HepG2 (cell line): ENCODE data around the gene SDR39U1. TPM values are rescaled to one million over a fixed set of nuclear protein-coding genes. Genes with fewer than 3 reads are reported as not detected.

Experiments
- CEBPG ChIP-seq: IDR thresholded peaks from 2 replicates; pipeline ENCODE4 v1.6.1; 2016
- CEBPZ ChIP-seq: IDR thresholded peaks from 2 replicates; pipeline ENCODE4 v1.6.1; 2012; ENCODE audit warnings: low read length, improper control_type of control experiment
- NFATC3 ChIP-seq: sonication (generic); formaldehyde crosslinking; IDR thresholded peaks from 2 replicates; pipeline ENCODE4 v1.5.1; 2020; ENCODE audit warnings: mild to moderate bottlenecking, missing genetic modification reagents
- RBFOX2 ChIP-seq: fragments of 200-400 bp; formaldehyde crosslinking; IDR thresholded peaks from 2 replicates; pipeline ENCODE4 v1.6.1; 2017; ENCODE audit warnings: low read depth, mild to moderate bottlenecking, low read length
- RBM22 ChIP-seq: fragments of 200-400 bp; formaldehyde crosslinking; optimal IDR thresholded peaks from 2 replicates; pipeline ENCODE3; 2017; ENCODE audit warnings: mild to moderate bottlenecking, low read length, moderate library complexity
- RERE ChIP-seq: IDR thresholded peaks from 2 replicates; pipeline ENCODE4 v1.6.1; 2016; ENCODE audit warnings: low read depth, missing genetic modification reagents, missing compliant biosample characterization
- ZNF407 ChIP-seq: sonication (generic); formaldehyde crosslinking; IDR thresholded peaks from one replicate; pipeline ENCODE4 v1.5.1; 2020; ENCODE audit warnings: mild to moderate bottlenecking, missing genetic modification reagents; ENCODE audit errors: not compliant biosample characterization
- polyA plus RNA-seq, 8 experiments: library from polyadenylated mRNA; depleted of rRNA in 3 of 8; stranded (reverse) in 7 of 8; unstranded in 1 of 8; fragments of >200 nt; fragmentation: Illumina TruSeq in 4 of 8; extraction: Trizol in 4 of 8; gene quantifications; 2 replicates each; pipeline versions ENCODE4 v1.2.1 to v1.2.3, GENCODE V29; 2011 to 2016; ENCODE audit warnings: low read depth in 4 of 8, missing spikeins in 1 of 8, mixed read lengths in 1 of 8; ENCODE audit not compliant: insufficient read depth in 1 of 8
- total RNA-seq, 5 experiments: library from RNA; depleted of rRNA; stranded (reverse); fragments of >200 nt; fragmentation: Illumina TruSeq; extraction: Trizol; gene quantifications; 2 replicates each; pipeline ENCODE4 v1.2.3, GENCODE V29; 2016; ENCODE audit warnings: low read depth in 1 of 5

The SDR39U1 gene
- total and polyA plus RNA-seq, 2 of the 13 experiments (the other 11 are each of a cell fraction or from before 2014, with no cell fraction given), result 34.4 to 129 TPM

- TF ChIP-seq CEBPZ (no peak), NFATC3 (CRISPR knock-in tag) (no peak), ZNF407 (CRISPR knock-in tag) (no peak), RERE (CRISPR knock-in tag) (no peak), RBM22 (peak; percentile 8), CEBPG (no peak), RBFOX2 (peak; percentile 24; the same call in 1 of the 2 replicates)
Measured at GRCh38 chr14:24436355-24437019, 6.1 kb downstream of the SDR39U1 start (continued).
